ENCODE results near the gene AKR7A2.
"Not testable (repeated sequence)": the region's sequence is repeated elsewhere in the genome, so short reads cannot be mapped to it uniquely, and the experiment has no call there.

AKR7A2 gene

GRCh38 chr1:19324665-19324990 is 12.7 kb upstream of the AKR7A2 start:
- no peak for DNase-seq

- DNase-seq = no peak
These were observed 12.2 kb upstream of the AKR7A2 start for GRCh38 chr1:19323987-19324664.

- no peak for DNase-seq
These were observed 10.5 kb upstream of the AKR7A2 start for GRCh38 chr1:19322481-19322880.

- no peak for DNase-seq
These were observed 9.1 kb upstream of the AKR7A2 start for GRCh38 chr1:19321071-19321470.

- no peak for DNase-seq
These were observed 7.3 kb upstream of the AKR7A2 start for GRCh38 chr1:19319196-19319595.

GRCh38 chr1:19317126-19317910 is 5.4 kb upstream of the AKR7A2 start:
- no peak for DNase-seq

- DNase-seq = peak; percentile 61 to 76
These were observed 3.6 kb upstream of the AKR7A2 start for GRCh38 chr1:19315378-19316198.

GRCh38 chr1:19313961-19314882 is 2.3 kb upstream of the AKR7A2 start:
- DNase-seq = no peak

GRCh38 chr1:19313636-19313959 is 1.7 kb upstream of the AKR7A2 start:
- DNase-seq = no peak

- peak; percentile 8 for DNase-seq
These were observed 1.1 kb upstream of the AKR7A2 start for GRCh38 chr1:19312782-19313635.

- DNase-seq = no peak
These were observed 427 bp downstream of the AKR7A2 start for GRCh38 chr1:19311503-19311930.

GRCh38 chr1:19310720-19311502 is 1.0 kb downstream of the AKR7A2 start:
- DNase-seq = peak in 1 of 2 experiments; percentile 5

GRCh38 chr1:19310061-19310460 is 1.9 kb downstream of the AKR7A2 start:
- no peak for DNase-seq

- no peak for DNase-seq
These were observed 2.7 kb downstream of the AKR7A2 start for GRCh38 chr1:19309123-19309813.

- no peak for DNase-seq
These were observed 3.4 kb downstream of the AKR7A2 start for GRCh38 chr1:19308509-19308907.

GRCh38 chr1:19307794-19308508 is 4.0 kb downstream of the AKR7A2 start:
- no peak for DNase-seq

- DNase-seq = no peak
These were observed 5.0 kb downstream of the AKR7A2 start for GRCh38 chr1:19306941-19307340.

- no peak for DNase-seq
These were observed 6.1 kb downstream of the AKR7A2 start for GRCh38 chr1:19305880-19306279.

- not testable (repeated sequence) for DNase-seq
These were observed 7.9 kb downstream of the AKR7A2 start for GRCh38 chr1:19304081-19304480.

GRCh38 chr1:19300211-19300610 is 11.7 kb downstream of the AKR7A2 start:
- DNase-seq = no peak
